Epithelial cell of esophagus (primary cell): Measurements from ENCODE around the gene LEPR.
"Not testable (repeated sequence)": the region's sequence is repeated elsewhere in the genome, so short reads cannot be mapped to it uniquely, and the experiment has no call there.

Source experiments
- DNase-seq: peaks from one replicate; pipeline ENCODE4 v3.0.0; 2010; ENCODE audit warnings: low read depth
- H3K4me3 ChIP-seq: 2 replicates; pipeline ENCODE4 v1.5.1; 2011; ENCODE audit warnings: mild to moderate bottlenecking, low read length, control low read depth
- TF ChIP-seq, protein P1 (sequence below): IDR thresholded peaks from 2 replicates; pipeline ENCODE4 v1.5.1; 2011; ENCODE audit warnings: low read depth, mild to moderate bottlenecking, low read length, control low read depth, inconsistent platforms; ENCODE audit not compliant: insufficient read depth; ENCODE audit errors: missing control alignments

The LEPR gene, protein sequence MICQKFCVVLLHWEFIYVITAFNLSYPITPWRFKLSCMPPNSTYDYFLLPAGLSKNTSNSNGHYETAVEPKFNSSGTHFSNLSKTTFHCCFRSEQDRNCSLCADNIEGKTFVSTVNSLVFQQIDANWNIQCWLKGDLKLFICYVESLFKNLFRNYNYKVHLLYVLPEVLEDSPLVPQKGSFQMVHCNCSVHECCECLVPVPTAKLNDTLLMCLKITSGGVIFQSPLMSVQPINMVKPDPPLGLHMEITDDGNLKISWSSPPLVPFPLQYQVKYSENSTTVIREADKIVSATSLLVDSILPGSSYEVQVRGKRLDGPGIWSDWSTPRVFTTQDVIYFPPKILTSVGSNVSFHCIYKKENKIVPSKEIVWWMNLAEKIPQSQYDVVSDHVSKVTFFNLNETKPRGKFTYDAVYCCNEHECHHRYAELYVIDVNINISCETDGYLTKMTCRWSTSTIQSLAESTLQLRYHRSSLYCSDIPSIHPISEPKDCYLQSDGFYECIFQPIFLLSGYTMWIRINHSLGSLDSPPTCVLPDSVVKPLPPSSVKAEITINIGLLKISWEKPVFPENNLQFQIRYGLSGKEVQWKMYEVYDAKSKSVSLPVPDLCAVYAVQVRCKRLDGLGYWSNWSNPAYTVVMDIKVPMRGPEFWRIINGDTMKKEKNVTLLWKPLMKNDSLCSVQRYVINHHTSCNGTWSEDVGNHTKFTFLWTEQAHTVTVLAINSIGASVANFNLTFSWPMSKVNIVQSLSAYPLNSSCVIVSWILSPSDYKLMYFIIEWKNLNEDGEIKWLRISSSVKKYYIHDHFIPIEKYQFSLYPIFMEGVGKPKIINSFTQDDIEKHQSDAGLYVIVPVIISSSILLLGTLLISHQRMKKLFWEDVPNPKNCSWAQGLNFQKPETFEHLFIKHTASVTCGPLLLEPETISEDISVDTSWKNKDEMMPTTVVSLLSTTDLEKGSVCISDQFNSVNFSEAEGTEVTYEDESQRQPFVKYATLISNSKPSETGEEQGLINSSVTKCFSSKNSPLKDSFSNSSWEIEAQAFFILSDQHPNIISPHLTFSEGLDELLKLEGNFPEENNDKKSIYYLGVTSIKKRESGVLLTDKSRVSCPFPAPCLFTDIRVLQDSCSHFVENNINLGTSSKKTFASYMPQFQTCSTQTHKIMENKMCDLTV

DNA sequence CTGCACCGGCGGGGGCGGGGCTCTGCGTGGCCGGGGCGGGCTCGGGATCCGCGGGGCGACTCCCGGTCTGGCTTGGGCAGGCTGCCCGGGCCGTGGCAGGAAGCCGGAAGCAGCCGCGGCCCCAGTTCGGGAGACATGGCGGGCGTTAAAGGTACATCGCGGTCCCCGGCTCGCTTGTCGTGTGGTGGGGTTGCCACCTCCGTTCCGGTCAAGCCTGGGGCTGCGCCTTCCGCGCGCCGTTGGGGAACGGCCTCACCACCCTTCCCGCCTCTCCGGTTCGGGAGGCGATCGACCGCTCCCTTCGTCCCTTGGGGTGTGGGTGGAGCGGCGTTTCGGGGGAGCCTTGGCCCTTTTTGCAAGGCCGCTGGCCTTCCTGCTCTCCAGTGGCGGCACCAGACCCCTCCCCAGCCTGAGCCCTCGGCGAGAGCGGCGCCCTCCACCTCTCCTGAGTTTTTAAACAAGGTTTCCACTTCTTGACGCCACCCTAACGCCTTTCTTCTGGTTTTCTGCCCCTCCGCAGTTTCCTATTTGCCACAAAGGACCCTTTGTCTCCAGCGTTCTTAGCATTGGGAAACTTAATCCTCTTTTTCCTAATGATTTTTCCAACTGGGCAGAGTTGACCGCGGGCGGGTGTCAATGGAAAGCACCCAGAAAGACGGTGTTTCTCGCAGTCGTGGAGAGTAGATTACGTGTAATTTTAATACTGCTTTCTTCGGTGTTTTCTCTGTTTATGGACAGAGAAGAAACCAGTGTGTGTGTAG, at the start of gene LEPR, which contains the start of gene LEPROT:
Gene LEPR, plus strand, starts transcription at position 79 of the 761 bp plus-strand sequence. CDS start 144,898 bp downstream, outside the sequence.
Gene LEPROT, plus strand, starts transcription at position 79 of the 761 bp plus-strand sequence. Its CDS starts 57 bp downstream, at position 136.
- TF ChIP-seq, protein P1, sequence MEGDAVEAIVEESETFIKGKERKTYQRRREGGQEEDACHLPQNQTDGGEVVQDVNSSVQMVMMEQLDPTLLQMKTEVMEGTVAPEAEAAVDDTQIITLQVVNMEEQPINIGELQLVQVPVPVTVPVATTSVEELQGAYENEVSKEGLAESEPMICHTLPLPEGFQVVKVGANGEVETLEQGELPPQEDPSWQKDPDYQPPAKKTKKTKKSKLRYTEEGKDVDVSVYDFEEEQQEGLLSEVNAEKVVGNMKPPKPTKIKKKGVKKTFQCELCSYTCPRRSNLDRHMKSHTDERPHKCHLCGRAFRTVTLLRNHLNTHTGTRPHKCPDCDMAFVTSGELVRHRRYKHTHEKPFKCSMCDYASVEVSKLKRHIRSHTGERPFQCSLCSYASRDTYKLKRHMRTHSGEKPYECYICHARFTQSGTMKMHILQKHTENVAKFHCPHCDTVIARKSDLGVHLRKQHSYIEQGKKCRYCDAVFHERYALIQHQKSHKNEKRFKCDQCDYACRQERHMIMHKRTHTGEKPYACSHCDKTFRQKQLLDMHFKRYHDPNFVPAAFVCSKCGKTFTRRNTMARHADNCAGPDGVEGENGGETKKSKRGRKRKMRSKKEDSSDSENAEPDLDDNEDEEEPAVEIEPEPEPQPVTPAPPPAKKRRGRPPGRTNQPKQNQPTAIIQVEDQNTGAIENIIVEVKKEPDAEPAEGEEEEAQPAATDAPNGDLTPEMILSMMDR = no peak
- DNase-seq = no peak
- H3K4me3 ChIP-seq = peak within 1 kb of the TSS; percentile 78

DNA sequence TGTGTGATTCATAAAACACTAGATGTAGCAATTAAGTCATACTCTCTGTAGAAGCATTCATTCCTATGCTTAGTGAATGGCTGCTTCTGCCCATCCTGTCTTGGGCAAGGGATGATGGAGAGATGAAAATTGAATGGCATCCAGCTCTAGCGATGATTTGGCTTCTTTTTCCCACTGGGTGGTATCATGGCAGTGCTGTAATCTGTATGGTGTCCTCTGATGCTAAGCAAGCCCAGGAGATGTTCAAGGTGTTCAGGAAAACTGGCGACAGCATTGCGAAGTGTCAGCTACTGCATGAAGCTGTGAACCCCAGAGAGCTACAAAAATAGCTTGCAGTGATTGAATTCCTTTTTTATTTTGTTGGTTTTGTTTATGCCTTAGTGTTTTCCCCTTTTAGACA, 48.9 kb upstream of the LEPR start:
- no peak for DNase-seq
- H3K4me3 ChIP-seq = no peak overlapping the region
- TF ChIP-seq, protein P1 = no peak

DNA sequence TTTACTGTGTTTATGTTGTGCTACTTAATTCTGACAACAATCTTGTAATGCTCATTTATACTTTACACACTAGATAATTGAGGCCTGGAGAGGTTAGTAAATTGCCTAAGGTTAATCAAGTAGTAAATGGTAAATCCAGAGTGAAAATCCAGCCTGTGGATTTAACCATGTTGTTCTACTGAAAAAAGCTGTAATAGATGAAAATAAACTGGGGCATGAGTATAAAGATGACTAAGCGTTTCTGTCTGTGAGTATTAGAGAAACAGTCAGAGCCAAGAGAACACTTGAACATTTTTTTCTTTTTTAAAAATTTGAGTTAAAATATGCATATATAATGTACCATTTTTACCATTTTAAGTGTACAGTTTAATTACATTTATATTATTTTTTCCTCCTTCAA, 47.9 kb upstream of the LEPR start:
- no peak overlapping the region for H3K4me3 ChIP-seq
- TF ChIP-seq, protein P1 = no peak
- no peak for DNase-seq

DNA sequence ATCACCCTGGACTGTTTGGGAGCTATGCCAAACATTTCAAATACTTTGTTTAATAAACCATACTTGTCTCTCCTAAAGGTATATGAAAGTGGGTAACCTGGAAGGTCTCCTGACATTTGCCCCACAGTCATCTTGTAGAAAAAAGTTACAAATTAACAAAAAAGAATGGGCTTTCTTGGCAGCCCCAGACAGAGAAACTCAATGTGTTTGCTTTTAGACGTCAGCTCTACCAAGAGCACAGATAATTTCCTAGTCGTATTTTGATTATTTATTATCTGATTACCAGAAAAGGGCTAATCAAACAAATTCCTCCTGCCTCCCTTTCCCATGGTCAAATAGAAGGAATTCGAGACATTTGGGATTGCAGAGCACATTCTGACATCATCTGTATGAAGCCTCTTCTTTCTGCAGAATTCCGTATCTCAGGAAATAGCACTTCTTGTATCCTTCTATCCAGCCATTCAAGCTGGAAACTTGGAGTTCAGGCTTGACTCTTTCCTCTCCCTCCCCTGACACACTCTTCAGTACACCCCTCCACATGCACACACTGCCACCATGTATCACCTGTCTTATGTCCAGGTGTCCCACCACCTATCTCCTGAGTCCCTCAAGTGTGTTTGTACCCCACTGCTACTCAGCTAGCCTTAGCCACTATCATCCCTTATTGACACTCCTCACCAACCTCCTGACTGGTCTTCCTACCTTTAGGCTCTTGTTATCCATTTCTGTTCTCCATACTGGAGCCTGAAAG, 42.8 kb upstream of the LEPR start:
- no peak overlapping the region for H3K4me3 ChIP-seq
- DNase-seq = no peak
- TF ChIP-seq, protein P1 = no peak

DNA sequence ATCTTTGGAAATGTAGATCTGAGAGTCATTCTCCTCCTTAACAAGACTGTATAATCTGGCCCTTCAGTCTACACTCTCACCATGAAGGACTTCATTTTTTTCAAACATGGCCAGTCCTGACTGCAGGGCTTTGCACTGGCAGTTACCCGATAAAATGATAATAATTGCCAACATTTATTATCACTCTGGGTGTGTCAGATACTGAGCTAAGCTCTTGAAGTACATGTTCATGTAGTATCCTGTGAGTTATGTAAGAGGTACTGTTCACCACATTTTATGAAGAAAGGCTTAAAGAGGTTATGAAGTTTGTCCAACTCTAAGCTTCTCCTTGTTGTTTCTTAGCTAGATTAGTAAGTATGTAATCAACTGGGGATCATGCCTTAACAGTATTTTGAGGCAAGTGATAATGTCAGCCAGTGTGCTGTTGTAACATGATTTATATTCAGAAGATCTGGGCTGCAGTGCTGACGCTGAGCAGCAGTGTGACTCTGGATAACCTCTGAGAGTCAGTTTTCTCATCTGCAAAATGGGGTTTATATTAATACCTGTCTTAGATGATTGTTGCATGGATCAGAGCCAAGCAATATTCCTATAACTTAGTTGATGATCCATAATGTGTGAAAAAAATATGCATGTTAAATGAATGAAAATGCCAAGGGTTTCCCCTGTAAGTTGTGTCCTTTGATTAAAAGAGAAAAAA, 42.1 kb upstream of the LEPR start:
- DNase-seq = no peak
- TF ChIP-seq, protein P1 = no peak
- no peak overlapping the region for H3K4me3 ChIP-seq

DNA sequence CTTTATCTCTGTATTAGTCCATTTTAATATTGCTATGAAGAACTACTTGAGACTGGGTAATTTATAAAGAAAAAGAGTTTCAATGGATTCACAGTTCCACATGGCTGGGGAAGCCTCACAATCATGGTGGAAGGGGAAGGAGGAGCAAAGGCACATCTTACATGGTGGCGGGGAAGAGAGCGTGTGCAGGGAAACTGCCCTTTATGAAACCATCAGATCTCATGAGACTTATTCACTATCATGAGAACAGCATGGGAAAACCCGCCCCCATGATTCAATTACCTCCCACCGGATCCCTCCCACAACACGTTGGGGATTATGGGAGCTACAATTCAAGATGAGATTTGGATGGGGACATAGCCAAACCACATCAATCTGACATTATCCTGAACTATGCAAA, 36.0 kb upstream of the LEPR start:
- DNase-seq, H3K4me3 ChIP-seq: not testable (repeated sequence)
